ENCODE data around the gene PRTG. TPM values are rescaled to one million over a fixed set of nuclear protein-coding genes. Genes with fewer than 3 reads are reported as not detected.
A peak's percentile ranks its signal among the peaks of the same experiment; 100 is the strongest.
"Not testable (repeated sequence)": the region's sequence is repeated elsewhere in the genome, so short reads cannot be mapped to it uniquely, and the experiment has no call there.

PRTG gene
- polyA plus RNA-seq, 1 of the 3 experiments (the other 2 are of a cell fraction) = 3.0 TPM

- Histone ChIP-seq H3F3A (replicated peaks; ENCODE audit: insufficient read depth) (no peaks in the 10 kb centered on the region), H3K9me2 (no peaks in the 10 kb centered on the region), H3K4me3 (ENCODE audit: low read depth in 2 of 2, low read length in 1 of 2) (no peak overlapping the region), H3K79me2 (ENCODE audit: insufficient read depth) (no peaks in the 10 kb centered on the region), H3K4me2 (no peak overlapping the region), H2AFZ (ENCODE audit: low read depth) (no peak overlapping the region), H3K27ac (ENCODE audit: low read depth in 2 of 2, low read length in 1 of 2) (no peak overlapping the region), H4K20me1 (ENCODE audit: insufficient read depth) (no peaks in the 10 kb centered on the region), H3K9ac (no peak overlapping the region), H3K4me1 (ENCODE audit: control insufficient read depth in 1 of 2, insufficient read depth in 2 of 2, low read depth in 1 of 2, low read length in 1 of 2) (peaks cover 0 to 7% of the 10 kb centered on the region in 2 experiments; a peak in 2 of 4 replicates), H3K9me3 (no peaks in the 10 kb centered on the region), H3K36me3 (replicated peaks in 1 of 2; ENCODE audit: control insufficient read depth in 1 of 2, insufficient read depth in 2 of 2, low read length in 1 of 2) (no peaks in the 10 kb centered on the region), H3K27me3 (ENCODE audit: insufficient read depth) (no peaks in the 10 kb centered on the region)
- ChIA-PET POLR2A (no interaction called here), CTCF (interaction anchor here (1.1 to 2.0 kb wide), 5 partner anchors 10 to 148 kb away, joined by 3 to 6 read pairs (median 4); no protein-coding TSS in a partner anchor)
- DNase-seq = no peak
- 73% methylated on average over 8 of the region's 8 CpGs for WGBS (ENCODE audit: low lambda C conversion rate)
- TF ChIP-seq YY1 (IDR thresholded peaks at IDR 0.05; ENCODE audit: low read depth) = no peak
- TF ChIP-seq NFIC (IDR thresholded peaks at IDR 0.05; ENCODE audit: borderline replicate concordance) = no peak
- peak; percentile 62 for TF ChIP-seq CTCF (IDR thresholded peaks at IDR 0.05)
Measured at GRCh38 chr15:55789066-55789660, 46.2 kb upstream of the PRTG start.

GRCh38 chr15:55786341-55786740 lies 43.4 kb upstream of the PRTG start:
- Histone ChIP-seq H3K9me2 (no peaks in the 10 kb centered on the region), H4K20me1 (ENCODE audit: insufficient read depth) (no peaks in the 10 kb centered on the region), H3K79me2 (ENCODE audit: insufficient read depth) (no peaks in the 10 kb centered on the region), H3K27ac (ENCODE audit: low read depth in 2 of 2, low read length in 1 of 2) (no peak overlapping the region), H3K4me3 (ENCODE audit: low read depth in 2 of 2, low read length in 1 of 2) (no peak overlapping the region), H3F3A (replicated peaks; ENCODE audit: insufficient read depth) (no peaks in the 10 kb centered on the region), H3K9me3 (no peaks in the 10 kb centered on the region), H3K4me1 (ENCODE audit: control insufficient read depth in 1 of 2, insufficient read depth in 2 of 2, low read depth in 1 of 2, low read length in 1 of 2) (peaks cover 0 to 23% of the 10 kb centered on the region in 2 experiments; a peak in 2 of 4 replicates), H3K27me3 (ENCODE audit: insufficient read depth) (no peaks in the 10 kb centered on the region), H2AFZ (ENCODE audit: low read depth) (no peak overlapping the region), H3K36me3 (replicated peaks in 1 of 2; ENCODE audit: control insufficient read depth in 1 of 2, insufficient read depth in 2 of 2, low read length in 1 of 2) (no peaks in the 10 kb centered on the region), H3K9ac (no peak overlapping the region), H3K4me2 (no peak overlapping the region)
- WGBS (ENCODE audit: low lambda C conversion rate) = 62% methylated on average over 3 of the region's 3 CpGs
- ChIA-PET CTCF (interaction anchor here (1.2 to 1.7 kb wide), 3 partner anchors 12 to 138 kb away, joined by 5 to 9 read pairs (median 8); no protein-coding TSS in a partner anchor), POLR2A (no interaction called here)
- DNase-seq = no peak
- TF ChIP-seq USF2 (IDR thresholded peaks at IDR 0.05; ENCODE audit: borderline replicate concordance, low read depth, low read length) (no peak), MXI1 (IDR thresholded peaks at IDR 0.05; ENCODE audit: low read depth, low read length) (no peak), NRF1 (IDR thresholded peaks at IDR 0.05; ENCODE audit: low read depth, low read length) (no peak), RCOR1 (IDR thresholded peaks at IDR 0.05; ENCODE audit: low read length) (no peak), GABPA (IDR thresholded peaks at IDR 0.05; ENCODE audit: low read depth) (no peak), FOSL2 (IDR thresholded peaks at IDR 0.05; ENCODE audit: borderline replicate concordance, low read depth) (no peak), TAF1 (IDR thresholded peaks at IDR 0.05; ENCODE audit: borderline replicate concordance, low read depth, low read length) (no peak), POLR2AphosphoS5 (IDR thresholded peaks at IDR 0.05; ENCODE audit: low read depth, low read length) (no peak), MEF2A (IDR thresholded peaks at IDR 0.05; ENCODE audit: borderline replicate concordance, low read depth) (no peak), EZH2phosphoT487 (IDR thresholded peaks at IDR 0.05; ENCODE audit: borderline replicate concordance, low read depth) (no peak), FOXJ3 (CRISPR knock-in tag; IDR thresholded peaks at IDR 0.05) (no peak)

- H3K9me3 ChIP-seq; H3K27ac ChIP-seq (ENCODE audit: low read depth in 2 of 2, low read length in 1 of 2); H4K20me1 ChIP-seq (ENCODE audit: insufficient read depth); DNase-seq; H2AFZ ChIP-seq (ENCODE audit: low read depth); POLR2A ChIA-PET; H3K79me2 ChIP-seq (ENCODE audit: insufficient read depth); H3K36me3 ChIP-seq (replicated peaks in 1 of 2; ENCODE audit: control insufficient read depth in 1 of 2, insufficient read depth in 2 of 2, low read length in 1 of 2); H3K4me2 ChIP-seq; H3K4me3 ChIP-seq (ENCODE audit: low read depth in 2 of 2, low read length in 1 of 2); H3F3A ChIP-seq (replicated peaks; ENCODE audit: insufficient read depth); H3K27me3 ChIP-seq (ENCODE audit: insufficient read depth); H3K9ac ChIP-seq; H3K9me2 ChIP-seq: not testable (repeated sequence)
- H3K4me1 ChIP-seq (ENCODE audit: control insufficient read depth in 1 of 2, insufficient read depth in 2 of 2, low read depth in 1 of 2, low read length in 1 of 2) = peaks cover 0 to 23% of the 10 kb centered on the region in 2 experiments; a peak in 2 of 4 replicates
- CTCF ChIA-PET = interaction anchor here (1.6 to 1.7 kb wide), 2 partner anchors 11 to 14 kb away, joined by 8 to 9 read pairs; no protein-coding TSS in a partner anchor
- WGBS (ENCODE audit: low lambda C conversion rate) = 85% methylated on average over 9 of the region's 9 CpGs
Measured at GRCh38 chr15:55785593-55785992, 42.6 kb upstream of the PRTG start.

Data from SK-N-SH (cell line).